Right atrium auricular region (tissue), 2 donors: ENCODE data around the gene GLT1D1. TPM values are rescaled to one million over a fixed set of nuclear protein-coding genes. Genes with fewer than 3 reads are reported as not detected.

ENCODE experiments used
- total RNA-seq, 2 donors: library from RNA; depleted of rRNA; stranded (reverse); fragments of >200 nt; gene quantifications; one replicate each; pipeline ENCODE4 v1.1.0, GENCODE V29; 2016

The GLT1D1 gene
- total RNA-seq, 2 donors from 2014 or later = 0.20 TPM; not detected in 1

Other genes with a start within 250 kb of the GLT1D1 start
- gene SLC15A4, start 29.5 kb upstream of the GLT1D1 start, total RNA-seq = 10 to 100 TPM; 24.1 to 24.3 TPM